HG02870 (cell line): Measurements from ENCODE around the gene GABRD.

Experiments used
- ATAC-seq: cut with Tn5 transposase; IDR thresholded peaks from one replicate; pipeline ENCODE4 v1.9.1; 2021; ENCODE audit warnings: mild to moderate bottlenecking, moderate library complexity; ENCODE audit not compliant: unreplicated experiment

The GABRD gene

DNA sequence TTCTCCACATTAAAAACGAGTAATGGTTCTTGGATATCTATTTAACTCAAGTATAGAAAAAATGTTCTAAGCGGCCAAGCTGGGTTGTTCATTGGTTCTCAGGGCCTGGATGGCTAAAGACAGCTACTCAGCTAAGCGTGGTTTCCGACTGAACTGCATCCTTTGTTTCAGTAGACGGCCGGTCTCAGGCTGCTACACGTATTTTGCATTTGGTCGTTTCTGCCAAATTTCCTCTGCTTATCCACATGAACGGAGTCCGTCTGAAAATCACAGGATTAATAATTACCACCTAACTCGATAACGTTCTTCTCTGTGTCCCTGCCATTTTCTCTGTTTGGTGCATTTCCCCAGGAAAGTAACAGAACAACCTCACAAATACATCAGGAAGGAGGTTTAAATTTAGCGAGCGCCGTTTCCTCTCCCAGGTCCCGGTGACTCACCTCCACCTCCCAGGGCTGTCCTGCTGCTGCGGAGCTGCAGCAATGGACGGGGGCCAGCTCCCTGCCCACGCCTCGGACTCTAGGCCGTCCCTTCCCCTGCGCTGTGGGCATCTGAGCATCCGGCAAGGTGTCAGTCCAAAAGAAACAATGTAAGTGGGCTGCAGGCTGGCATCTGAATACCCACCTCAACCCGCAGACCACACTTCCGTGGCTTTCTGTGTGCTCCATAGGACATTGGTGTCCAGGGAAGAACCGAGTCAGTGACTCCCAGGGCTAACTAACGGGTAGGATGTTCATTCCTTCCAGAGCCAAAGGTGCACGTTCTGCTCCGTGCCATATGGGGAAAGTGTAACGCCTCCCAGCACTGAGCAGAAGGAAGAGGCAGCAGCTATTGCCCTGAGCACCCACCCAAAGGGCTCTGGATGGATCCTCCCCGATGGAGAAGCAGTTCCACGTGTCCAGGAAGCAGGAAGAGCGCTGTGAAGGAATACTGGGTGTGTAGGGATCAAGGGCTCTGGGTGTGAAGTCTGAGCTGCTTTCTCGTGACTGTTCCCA, 4.1 kb upstream of the GABRD start:
- no peak for ATAC-seq

- ATAC-seq = no peak
Observed at GRCh38 chr1:2016123-2016522, 3.0 kb upstream of the GABRD start.

GRCh38 chr1:2018217-2019171, 651 bp upstream of the GABRD start:
- ATAC-seq = no peak

DNA sequence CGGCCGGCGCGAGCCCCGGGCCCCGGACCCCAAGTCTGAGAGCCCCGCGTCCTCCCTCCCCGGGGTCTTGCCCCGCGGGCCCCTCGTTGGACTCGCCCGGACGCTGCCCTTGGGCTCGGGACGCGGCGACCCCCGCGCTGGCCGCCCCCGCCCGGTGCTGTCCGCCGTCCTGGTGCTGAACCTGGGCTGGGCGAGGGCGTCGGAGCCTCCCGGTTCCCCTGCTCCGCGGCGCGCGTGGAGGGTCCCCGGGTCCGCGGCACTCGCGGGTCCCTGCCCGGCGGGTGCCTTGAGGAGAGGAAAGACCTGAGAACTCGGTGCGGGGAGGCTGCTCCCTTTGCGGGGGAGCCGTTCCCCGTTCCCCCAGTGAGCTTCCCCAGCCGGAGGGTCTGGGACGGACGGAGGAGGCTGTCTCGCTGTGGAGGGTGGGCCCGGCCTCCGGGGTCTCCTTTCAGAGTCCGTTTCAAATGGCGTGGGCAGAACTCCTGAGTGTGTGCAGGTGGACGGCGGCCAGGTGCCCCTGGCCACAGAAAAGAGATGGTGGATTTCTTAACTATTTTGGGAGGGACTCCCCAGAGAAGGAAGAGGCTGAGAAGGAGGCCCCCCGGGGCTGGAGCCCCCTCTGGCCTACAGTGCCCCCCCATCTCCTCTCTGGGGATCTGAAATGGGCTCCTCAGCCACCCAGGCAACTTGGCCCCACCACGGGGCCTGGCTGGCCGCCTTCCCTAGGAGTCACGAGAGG, 595 bp downstream of the GABRD start:
- no peak for ATAC-seq

GRCh38 chr1:2020310-2020655, 1.1 kb downstream of the GABRD start:
- no peak for ATAC-seq

DNA sequence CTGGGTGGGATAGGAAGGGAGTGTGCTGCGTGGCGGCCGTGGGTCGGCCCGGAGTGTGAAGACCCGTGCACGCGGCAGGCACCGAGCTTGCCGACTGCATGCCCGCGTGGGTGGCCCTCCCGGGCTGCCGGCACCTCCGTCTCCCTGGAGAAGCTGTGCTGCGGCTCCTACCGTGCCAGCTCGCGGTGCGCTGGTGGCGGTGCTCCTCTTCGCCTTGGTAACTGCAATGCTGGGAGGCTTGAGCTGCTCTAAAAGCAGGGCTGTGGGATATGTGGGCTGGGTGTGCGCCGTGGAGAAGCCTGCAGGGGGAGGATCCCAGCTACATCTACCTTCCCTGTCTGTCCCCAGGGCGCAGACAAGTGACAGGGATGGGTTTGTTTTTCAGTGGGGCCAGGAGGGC, 2.4 kb downstream of the GABRD start:
- ATAC-seq = no peak

DNA sequence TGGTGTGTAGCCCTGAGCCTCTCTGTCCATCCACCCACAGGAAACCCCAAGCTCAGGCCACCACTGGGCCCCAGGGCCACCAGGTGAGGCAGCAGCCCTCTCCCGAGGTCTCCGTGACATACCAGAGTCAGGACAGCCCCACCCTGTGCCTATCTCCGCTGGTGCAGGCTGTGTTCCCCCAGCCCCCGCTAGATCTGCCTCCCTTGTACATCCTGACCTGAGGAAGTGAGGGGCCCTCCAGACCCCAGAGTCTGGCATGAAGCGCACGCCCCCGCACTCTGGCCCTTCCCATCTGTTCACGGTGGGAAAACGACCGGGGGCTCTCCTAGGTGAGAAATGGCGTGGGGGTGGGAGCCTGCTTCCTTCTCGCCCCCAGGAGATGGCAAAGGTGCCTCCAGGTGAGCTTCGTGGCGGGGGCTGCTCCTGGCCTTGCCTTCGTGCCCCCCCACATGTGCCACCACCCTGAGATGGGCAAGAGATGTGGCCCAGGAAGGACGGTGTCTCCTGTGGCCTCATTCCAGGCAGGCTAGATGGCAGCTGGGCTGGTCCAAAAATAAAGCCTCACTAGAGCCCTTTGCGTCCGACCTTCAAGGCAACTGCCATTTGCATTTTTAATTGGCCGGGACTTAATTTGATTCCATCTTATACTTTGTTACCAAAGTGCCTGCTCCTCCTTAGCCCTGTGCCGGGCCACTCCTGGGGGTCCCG, 3.1 kb downstream of the GABRD start:
- no peak for ATAC-seq

DNA sequence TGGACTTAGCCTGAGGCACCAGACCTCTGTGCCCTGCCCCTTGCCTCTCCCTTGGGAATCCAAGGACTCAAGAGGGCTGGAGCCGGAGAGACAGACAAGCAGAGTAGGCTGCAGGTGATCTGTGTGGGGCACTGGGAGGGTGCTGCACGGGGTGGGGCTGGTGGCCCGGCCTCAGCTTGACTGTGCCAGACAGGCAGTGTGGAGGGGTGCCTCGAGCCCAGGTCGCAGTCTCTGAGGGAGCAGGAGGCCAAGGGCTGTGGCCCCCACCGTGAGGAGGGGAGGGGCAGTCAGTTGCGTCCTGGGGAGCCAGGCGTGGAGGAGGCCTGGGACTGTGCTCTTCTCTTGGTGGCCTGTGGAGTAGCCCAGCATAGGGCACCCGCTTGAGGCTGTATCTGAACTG, 4.0 kb downstream of the GABRD start:
- no peak for ATAC-seq

DNA sequence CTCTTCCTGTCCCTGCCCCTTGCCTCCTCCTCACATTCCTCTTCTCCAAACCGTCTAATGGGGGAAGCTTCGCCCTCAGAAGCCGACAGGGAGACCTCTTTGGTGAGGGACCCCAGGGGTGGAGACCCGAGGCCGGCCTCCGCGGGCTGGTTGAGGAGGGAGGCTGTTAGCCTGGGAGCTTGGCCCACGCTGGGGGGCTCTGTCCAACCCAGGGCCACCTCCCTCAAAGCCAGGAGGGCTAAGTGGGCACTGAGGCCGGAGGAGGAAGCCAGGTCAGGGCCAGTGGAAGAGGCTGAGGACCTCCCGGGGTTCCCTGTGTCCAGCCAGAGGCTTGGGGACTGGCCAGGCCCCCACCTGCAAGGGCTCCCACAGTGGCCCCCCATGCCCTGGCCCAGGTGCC, 5.3 kb downstream of the GABRD start:
- no peak for ATAC-seq

- no peak for ATAC-seq
Observed at GRCh38 chr1:2024887-2025286, 5.7 kb downstream of the GABRD start.

- no peak for ATAC-seq
Observed at GRCh38 chr1:2025491-2025981, 6.4 kb downstream of the GABRD start.

GRCh38 chr1:2027961-2028583, 8.9 kb downstream of the GABRD start:
- no peak for ATAC-seq

- ATAC-seq = no peak
Observed at GRCh38 chr1:2028870-2029560, 9.9 kb downstream of the GABRD start.

DNA sequence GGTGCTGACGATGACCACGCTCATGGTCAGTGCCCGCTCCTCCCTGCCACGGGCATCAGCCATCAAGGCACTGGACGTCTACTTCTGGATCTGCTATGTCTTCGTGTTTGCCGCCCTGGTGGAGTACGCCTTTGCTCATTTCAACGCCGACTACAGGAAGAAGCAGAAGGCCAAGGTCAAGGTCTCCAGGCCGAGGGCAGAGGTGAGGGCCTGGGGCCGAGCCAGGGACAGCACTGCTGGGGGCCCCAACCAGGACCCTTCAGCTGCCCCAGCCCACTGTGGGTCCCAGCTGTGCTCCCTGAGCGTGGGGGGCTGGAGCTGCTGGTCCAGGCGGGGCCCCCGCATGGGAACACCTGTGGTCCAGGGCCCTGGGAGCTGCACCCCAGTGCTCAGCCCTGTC, 10.4 kb downstream of the GABRD start:
- ATAC-seq = no peak

GRCh38 chr1:2030076-2030871, 11.1 kb downstream of the GABRD start:
- ATAC-seq = no peak

GRCh38 chr1:2031546-2032540, 12.7 kb downstream of the GABRD start:
- no peak for ATAC-seq

GRCh38 chr1:2032737-2033136, 13.6 kb downstream of the GABRD start:
- no peak for ATAC-seq
